ENCODE data around the gene PDGFA. TPM values are rescaled to one million over a fixed set of nuclear protein-coding genes. Genes with fewer than 3 reads are reported as not detected.

PDGFA gene
- total RNA-seq, 1 donor from 2014 or later: 78.8 TPM

DNA sequence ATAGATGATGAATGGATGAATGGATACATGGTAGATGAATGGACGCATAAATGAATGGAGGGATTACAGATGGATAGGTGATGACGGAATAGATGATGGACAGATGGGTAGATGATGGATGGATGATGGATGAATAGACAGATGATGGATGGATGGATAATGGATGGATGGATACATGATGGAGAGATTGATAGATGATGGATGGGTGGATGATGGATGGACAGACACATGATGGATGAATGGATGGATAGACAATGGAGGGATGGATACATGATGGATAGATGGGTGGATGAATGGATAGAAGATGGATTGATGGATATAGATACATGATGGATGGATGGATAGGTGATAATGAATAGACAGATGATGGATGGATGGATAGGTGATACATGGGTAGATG, 8.8 kb upstream of the PDGFA start:
- DNase-seq (ENCODE audit: low spot score in 2 of 2, unreplicated experiment in 2 of 2): no peak
- Mint-ChIP-seq H3K4me3 (no peak overlapping the region), H3K9me3 (no peaks in the 10 kb centered on the region), H3K36me3 (no peaks in the 10 kb centered on the region), H3K27ac (no peak overlapping the region), H3K27me3 (ENCODE audit: low read depth) (peaks cover 29% of the 10 kb centered on the region), H3K4me1 (peaks cover 5% of the 10 kb centered on the region)
- TF ChIP-seq, protein P1, sequence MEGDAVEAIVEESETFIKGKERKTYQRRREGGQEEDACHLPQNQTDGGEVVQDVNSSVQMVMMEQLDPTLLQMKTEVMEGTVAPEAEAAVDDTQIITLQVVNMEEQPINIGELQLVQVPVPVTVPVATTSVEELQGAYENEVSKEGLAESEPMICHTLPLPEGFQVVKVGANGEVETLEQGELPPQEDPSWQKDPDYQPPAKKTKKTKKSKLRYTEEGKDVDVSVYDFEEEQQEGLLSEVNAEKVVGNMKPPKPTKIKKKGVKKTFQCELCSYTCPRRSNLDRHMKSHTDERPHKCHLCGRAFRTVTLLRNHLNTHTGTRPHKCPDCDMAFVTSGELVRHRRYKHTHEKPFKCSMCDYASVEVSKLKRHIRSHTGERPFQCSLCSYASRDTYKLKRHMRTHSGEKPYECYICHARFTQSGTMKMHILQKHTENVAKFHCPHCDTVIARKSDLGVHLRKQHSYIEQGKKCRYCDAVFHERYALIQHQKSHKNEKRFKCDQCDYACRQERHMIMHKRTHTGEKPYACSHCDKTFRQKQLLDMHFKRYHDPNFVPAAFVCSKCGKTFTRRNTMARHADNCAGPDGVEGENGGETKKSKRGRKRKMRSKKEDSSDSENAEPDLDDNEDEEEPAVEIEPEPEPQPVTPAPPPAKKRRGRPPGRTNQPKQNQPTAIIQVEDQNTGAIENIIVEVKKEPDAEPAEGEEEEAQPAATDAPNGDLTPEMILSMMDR (IDR thresholded peaks at IDR 0.05; ENCODE audit: unreplicated experiment): no peak

DNA sequence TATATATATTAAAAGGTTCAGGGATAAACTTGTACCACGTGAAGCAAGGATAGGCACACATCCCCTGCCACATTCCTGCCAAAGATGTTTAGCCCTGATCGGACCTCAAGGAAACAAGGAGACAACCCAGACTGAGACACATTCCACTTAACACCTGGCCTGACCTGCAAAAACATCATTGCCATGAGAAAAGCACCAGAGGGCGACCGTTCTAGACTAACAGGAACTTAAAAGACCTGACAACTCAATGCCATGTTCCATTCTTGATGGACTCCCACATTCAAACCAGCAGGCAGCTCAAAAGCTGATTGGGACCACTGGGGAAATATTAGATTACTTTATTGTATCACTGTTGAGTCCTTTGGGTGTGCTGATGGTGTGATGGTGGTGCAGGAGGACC, 8.1 kb upstream of the PDGFA start:
- no peak overlapping the region for H3K4me3 Mint-ChIP-seq
- H3K4me1 Mint-ChIP-seq: peaks cover 8% of the 10 kb centered on the region
- TF ChIP-seq, protein P1 (IDR thresholded peaks at IDR 0.05; ENCODE audit: unreplicated experiment): no peak
- H3K27ac Mint-ChIP-seq: no peak overlapping the region
- DNase-seq (ENCODE audit: low spot score in 2 of 2, unreplicated experiment in 2 of 2): no peak
- H3K9me3 Mint-ChIP-seq: no peaks in the 10 kb centered on the region
- no peaks in the 10 kb centered on the region for H3K36me3 Mint-ChIP-seq
- H3K27me3 Mint-ChIP-seq (ENCODE audit: low read depth): peaks cover 35% of the 10 kb centered on the region

DNA sequence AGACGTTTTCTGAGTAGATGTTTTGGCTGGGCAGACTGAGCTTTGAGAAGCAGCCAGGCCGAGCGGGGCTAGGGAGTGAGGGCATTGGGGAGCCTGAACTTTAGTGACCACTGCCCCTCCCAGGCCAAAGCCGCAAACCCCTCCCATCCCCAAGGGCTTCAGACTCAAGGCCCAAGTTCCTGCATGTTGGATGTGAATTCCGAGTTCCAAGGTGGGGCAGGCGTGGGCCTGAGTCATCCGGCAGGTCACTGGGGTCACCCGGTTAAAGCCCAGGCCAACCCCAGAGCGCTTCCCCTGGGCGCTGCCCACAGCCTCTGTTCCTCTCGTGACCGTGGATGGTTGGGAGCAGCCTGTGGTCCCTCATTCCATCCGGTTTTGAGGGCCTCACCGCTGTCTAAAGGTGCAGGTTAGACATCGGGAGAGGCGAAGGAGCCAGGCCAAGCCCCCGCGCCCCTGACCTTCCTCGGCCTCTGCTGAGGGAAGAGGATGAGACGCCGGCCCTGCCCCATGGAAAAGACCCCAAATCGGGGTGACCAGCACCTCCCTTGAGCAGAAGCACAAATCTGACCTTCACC, 6.9 kb upstream of the PDGFA start:
- Mint-ChIP-seq H3K27ac (no peak overlapping the region), H3K27me3 (ENCODE audit: low read depth) (peaks cover 39% of the 10 kb centered on the region), H3K4me1 (peaks cover 9% of the 10 kb centered on the region), H3K4me3 (no peak overlapping the region), H3K9me3 (no peaks in the 10 kb centered on the region), H3K36me3 (no peaks in the 10 kb centered on the region)
- TF ChIP-seq, protein P1 (IDR thresholded peaks at IDR 0.05; ENCODE audit: unreplicated experiment): no peak
- DNase-seq (ENCODE audit: low spot score in 2 of 2, unreplicated experiment in 2 of 2): no peak

DNA sequence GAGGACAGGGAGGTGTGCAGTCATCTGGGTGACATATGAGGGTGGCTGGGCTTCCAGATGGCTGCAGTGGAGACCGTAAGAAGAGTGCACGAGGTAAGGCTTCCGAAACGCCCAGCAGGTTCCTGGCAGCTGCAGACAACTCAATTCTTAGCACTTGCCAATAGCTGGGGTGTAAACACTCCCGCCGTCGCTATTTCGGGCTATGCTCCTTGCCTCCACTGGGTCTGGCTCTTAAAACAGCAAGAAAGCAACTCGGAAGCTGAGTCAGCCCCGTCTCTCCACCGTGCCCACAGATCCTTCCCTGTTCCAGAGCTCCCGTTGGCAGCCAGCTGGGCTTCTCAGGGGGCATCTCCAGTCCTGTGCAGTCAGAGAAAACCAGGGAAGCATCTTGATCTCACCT, 6.1 kb upstream of the PDGFA start:
- H3K36me3 Mint-ChIP-seq: no peaks in the 10 kb centered on the region
- no peak for DNase-seq (ENCODE audit: low spot score in 2 of 2, unreplicated experiment in 2 of 2)
- H3K27me3 Mint-ChIP-seq (ENCODE audit: low read depth): peaks cover 45% of the 10 kb centered on the region
- H3K9me3 Mint-ChIP-seq: no peaks in the 10 kb centered on the region
- no peak overlapping the region for H3K4me3 Mint-ChIP-seq
- peaks cover 15% of the 10 kb centered on the region for H3K4me1 Mint-ChIP-seq
- no peak overlapping the region for H3K27ac Mint-ChIP-seq
- TF ChIP-seq, protein P1 (IDR thresholded peaks at IDR 0.05; ENCODE audit: unreplicated experiment): no peak

DNA sequence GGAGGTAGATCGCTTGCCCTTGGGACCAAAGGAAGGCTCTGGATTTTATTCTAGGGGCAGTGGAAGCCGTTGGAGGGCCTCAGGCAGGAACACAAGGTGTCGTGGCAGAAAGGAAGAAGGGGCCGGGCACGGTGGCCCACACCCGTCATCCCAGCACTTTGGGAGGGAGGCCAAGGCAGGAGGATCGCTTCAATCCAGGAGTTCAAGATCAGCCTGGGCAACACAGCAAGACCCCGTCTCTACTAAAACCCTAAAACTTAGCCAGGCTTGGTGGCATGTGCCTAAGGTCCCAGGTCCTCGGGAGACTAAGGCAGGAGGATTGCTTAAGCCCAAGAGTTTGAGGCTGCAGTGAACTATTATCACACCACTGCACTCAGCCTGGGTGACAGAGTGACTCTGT, 5.2 kb upstream of the PDGFA start:
- TF ChIP-seq, protein P1 (IDR thresholded peaks at IDR 0.05; ENCODE audit: unreplicated experiment): no peak
- no peaks in the 10 kb centered on the region for H3K36me3 Mint-ChIP-seq
- no peak overlapping the region for H3K4me3 Mint-ChIP-seq
- no peak overlapping the region for H3K27ac Mint-ChIP-seq
- peaks cover 15% of the 10 kb centered on the region for H3K4me1 Mint-ChIP-seq
- H3K27me3 Mint-ChIP-seq (ENCODE audit: low read depth): peaks cover 47% of the 10 kb centered on the region
- no peak for DNase-seq (ENCODE audit: low spot score in 2 of 2, unreplicated experiment in 2 of 2)
- no peaks in the 10 kb centered on the region for H3K9me3 Mint-ChIP-seq

Data from mesothelial cell of epicardium (in vitro differentiated cells).